Measurements from ENCODE around the gene MT2A.

The MT2A gene

DNA sequence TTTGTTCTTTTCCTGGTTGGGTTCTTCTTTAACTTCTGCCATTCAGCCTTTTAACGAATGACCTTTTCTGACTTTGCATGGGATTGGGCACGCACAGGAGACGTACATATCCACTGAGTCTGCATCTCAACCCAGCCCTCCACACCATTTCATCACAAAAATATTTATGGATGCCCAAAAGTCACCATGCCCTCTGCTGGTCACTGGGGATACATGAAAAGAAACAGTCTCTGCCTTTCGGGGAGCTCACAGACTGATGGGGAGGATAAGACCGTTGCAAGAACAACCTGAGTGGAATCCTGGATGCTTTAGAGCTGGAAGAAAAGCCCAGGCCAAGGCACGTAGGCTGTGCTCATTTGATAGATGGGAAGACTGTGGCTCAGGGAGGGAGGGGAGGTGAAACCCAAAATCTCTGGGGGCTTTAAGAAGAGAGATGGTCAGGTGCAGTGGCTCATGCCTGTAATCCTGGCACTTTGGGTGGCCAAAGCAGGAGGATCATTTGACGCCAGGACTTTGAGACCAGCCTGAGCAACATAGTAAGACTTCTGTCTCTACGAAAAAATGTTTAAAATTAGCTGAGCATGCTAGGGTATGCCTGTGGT is 7.9 kb upstream of the MT2A start:
- DNase-seq (ENCODE audit: low spot score): peak; percentile 46

DNA sequence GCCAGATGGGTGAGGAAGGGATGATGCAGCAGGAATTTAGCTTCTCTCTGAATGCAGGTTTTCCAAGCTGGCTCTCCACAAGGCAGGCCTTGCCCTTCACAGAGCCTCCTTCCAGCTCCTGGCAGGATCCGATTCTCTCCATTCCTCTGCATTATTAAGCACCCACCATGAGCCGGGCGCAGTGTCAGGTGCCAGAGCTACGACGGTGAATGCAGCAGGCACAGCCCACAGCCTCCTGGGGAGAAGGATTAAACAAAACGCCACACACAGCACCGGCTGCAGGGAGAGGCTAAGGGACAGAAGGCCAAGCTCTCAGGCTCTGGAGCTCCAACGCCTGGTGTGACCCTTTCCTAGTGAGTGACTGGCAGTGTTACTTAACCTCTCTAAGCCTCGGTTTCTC is 7.1 kb upstream of the MT2A start:
- no peak for DNase-seq (ENCODE audit: low spot score)

DNA sequence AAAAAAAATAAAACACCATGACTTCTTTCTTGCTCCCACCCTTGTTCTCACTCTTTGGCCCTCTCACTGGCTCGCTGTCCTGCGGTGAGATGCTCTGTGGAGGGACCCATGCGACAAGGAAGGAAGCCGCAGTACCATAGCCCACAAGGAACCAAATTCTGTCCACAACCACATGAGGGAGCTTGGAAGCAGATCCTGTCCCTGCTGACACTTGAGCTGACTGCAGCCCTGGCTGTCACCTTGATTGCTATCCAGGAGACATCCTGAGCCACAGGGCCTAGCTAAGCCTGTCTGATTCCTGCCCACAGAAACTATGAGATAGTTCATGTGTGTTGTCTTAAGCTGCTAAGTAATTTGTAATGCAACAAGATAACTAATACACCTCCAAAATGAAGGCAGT is 4.8 kb upstream of the MT2A start:
- DNase-seq (ENCODE audit: low spot score): peak; percentile 28

DNA sequence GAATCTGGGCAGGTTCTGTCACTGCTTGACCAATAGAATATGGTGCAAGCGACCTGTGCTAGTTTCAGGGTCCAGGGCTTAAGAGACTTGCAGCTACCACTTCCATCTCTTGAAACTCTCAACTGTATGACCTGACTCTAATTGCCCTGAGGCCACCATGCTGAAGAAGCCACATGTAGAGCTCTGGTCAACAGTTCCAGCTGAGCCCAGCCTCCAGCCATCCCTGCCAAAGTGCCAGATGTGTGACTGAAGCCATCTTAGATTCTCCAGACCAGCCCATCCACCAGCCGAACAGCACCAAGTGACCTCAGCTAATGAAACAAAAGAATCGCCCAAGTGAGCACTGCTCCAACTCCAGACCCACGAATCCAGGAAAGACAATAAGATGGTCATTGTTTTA is 3.4 kb upstream of the MT2A start:
- DNase-seq (ENCODE audit: low spot score): no peak

DNA sequence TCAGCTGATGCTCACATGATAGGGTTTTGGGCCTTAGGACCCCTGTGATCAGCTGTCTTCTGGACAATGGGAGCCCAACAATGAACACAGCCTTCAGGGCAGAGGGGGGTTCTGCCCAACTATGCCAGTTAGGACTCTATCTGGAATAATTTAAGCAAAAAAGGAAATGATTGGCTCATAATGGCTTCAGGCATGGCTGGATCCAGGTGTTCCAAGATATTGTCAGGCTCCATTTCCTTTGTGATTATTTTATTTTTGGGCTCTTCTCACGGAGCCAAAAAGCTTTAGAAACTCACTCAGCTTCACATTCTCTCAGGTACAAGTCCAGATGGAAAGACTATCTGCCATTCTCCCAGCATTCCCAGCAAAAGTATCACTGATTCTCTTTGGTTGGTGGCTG is 2.9 kb upstream of the MT2A start:
- no peak for DNase-seq (ENCODE audit: low spot score)

DNA sequence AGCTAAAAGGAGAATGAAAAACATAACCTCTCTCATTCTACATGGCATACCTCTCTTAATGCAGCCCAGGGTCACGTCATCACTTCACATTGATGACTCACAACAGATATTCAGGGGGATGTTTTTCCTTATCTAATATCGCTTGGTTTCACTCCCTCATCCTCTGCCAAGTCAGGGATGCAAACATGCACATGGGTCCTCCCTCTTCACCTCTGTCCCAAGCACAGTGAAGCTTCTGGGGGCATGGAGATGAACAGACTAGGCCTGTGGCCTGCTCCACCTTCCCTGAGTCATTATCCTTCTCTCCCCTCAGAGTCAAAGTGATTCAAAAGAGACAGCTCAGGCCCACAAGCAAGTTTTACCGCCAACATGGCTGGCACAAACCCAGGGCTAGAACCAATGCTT is 2.3 kb upstream of the MT2A start:
- peak; percentile 25 for DNase-seq (ENCODE audit: low spot score)

DNA sequence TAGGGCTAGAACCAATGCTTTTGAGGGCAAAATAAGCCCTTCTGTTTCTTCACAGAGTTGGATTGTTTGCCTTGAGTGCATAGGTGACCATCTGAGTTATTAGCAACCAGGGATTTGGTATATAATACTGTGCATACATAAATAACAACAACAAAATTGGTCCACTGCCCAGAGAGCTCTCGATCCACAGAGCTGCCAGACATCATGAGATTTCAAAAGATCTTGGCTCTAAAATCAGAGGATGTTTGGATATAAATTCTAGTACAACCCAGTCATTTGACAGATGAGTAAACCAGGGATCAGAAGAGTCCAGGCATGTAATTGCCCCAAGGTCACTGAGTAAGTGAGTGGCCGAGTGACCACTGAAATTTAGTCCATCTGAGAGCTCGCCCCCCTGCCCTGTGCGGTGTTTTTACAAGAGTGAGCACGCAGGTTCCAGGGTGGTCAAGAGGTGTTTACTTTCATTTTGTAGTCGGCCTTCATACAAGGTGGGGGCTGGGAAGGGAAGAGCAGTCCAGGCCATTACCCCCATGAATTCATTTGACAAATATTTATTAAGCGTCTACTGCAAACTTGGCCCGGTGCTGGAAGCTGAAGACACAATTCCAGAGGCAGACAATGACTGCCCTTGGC is 1.8 kb upstream of the MT2A start:
- peak; percentile 14 for DNase-seq (ENCODE audit: low spot score)

DNA sequence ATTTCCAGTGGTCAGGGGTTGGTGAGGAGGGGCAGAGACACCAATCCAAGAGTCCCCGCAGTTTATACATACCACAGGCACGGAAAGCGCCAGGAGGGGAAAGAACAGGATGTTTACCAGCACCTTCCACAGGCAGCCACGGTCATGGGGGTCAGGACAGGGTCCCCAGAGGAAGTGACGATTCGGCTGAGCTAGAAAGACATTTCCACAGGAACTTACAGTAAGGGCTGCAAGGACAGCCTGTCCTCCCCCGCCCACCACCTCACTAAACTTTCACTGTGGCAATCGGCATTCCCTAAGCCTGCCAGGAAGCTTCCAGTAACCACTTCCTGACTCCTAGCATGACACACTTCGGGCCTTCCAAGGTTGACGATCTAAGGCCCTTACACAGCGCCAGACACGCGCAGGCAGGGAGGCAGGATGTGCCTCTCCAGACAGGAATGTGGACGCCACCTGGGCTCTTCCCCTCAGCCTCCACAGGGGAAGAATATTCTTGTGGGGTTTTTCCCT is 1.2 kb upstream of the MT2A start:
- DNase-seq (ENCODE audit: low spot score): no peak

DNA sequence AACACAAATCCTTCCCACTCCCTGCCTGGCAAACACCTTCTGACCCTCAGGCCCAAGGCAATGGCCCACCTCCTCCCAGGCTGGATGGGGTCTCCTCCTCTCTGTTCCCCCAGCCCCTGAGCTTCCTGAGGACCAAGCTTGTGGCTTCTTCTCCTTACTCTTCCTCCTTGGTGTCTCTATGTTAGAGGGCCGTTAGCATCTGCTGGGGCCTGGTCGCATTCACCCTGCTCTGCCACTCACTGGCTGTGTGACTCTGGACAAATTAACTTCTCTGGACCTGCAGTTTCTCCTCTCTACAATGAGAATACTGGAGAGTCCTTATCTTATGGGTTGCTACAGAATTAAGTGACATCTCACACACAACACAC is 725 bp upstream of the MT2A start:
- no peak for DNase-seq (ENCODE audit: low spot score)

DNA sequence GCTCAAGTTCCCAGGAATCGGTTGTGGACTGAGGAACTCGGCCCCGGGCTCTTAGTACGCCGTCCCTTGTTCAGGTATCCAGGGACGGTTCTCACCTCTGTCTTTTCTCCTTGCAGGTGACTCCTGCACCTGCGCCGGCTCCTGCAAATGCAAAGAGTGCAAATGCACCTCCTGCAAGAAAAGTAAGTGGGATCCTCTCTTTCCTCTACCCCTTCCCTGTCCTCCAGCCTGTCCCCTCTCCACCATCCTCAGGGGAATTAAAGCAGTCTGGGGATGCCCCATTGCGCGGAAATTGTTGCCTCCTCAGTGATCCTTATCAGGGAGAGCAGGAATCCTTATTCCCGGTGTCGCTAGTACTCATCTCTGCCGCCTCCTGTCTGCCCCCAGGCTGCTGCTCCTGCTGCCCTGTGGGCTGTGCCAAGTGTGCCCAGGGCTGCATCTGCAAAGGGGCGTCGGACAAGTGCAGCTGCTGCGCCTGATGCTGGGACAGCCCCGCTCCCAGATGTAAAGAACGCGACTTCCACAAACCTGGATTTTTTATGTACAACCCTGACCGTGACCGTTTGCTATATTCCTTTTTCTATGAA is 585 bp downstream of the MT2A start:
- DNase-seq (ENCODE audit: low spot score): no peak

DNA sequence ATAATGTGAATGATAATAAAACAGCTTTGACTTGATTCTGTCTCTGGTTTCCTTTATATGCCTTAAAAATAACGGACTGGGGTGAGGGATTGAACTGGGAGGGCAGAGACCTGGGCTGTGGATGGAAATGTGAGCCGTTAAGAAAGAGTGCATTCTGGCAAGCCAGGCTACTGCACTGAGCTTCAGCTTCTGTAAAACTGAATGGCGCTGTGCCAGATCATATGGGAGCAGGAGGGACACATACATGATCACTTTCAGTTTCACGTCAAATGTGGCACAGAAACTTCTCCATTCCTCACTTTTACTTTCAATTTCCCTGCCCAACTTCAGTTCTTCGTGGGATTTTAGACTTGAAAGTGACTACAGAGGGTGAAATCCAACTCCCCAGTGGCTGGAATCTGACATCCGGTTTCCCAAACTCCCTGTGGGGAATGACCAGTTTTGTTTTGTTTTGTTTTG is 1.1 kb downstream of the MT2A start:
- DNase-seq (ENCODE audit: low spot score): peak; percentile 92

DNA sequence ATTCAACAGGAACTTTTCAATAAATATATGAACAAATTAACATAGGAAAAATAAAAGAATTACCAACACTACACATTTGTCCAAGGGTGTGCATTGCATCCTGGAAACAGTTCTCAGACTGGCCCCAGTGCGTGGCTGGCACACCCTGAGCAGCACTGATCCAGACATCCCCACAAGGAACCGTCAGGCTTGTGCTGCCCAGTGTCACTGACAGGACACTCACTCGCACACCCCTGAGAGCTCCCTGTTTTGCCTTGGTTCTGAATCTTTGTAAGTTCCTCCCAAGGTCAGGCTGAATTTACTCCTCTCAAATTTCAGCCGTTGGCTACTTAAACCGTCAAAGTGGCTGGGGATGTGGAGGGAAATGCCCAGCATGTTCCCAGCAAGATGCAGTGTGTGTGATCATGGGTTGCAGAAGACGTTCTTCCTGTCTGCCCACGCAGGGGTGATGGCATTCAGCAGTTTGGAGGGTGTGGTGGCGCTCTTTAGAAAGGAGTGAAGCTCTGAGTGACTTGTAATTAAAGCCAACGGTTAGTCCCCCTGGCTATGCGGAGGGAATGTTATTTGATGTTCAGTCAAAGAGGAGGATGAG is 1.7 kb downstream of the MT2A start:
- DNase-seq (ENCODE audit: low spot score): peak; percentile 27

DNA sequence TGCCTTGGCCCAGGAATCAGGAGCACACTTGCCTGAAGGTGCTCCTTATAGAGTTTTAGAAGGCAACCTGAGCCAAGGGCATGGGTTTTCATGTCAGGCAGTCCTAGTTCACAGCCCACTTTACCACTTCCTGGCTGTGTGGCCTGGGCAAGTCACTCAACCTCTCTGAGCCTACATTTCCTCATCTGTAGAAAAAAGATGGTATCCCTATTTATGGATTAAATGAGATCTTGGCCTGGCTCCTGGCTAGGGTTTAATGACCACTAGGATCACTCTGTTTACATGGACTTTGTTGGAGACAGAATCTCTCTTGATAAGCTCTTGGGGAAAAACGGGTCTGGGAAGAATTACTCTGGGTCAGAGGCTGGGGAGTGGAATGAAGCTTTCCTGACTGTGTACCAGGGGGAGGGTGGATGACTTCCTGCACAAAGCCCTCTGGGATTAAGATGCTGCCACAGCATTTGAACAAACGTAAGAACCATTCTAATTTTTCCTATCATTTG is 2.3 kb downstream of the MT2A start:
- no peak for DNase-seq (ENCODE audit: low spot score)

DNA sequence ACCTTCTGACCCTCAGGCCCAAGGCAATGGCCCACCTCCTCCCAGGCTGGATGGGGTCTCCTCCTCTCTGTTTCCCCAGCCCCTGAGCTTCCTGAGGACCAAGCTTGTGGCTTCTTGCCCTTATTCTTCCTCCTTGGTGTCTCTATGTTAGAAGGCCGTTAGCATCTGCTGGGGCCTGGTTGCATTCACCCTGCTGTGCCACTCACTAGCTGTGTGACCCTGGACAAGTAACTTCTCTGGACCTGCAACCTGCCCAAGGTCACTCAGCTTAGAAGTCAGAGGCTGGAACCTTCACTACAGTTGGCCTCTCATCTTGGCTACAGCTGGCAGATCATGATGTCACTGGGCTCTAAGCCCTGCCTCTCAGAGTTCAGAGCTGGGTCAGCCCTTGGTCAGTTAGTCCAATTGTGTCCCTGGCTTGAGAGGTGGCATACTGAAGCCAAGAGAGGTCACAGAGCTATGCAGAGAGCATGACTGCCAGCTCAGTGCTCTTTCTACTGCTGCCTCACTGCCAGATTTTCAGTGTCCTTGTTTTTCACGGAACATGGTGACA is 3.0 kb downstream of the MT2A start:
- no peak for DNase-seq (ENCODE audit: low spot score)

DNA sequence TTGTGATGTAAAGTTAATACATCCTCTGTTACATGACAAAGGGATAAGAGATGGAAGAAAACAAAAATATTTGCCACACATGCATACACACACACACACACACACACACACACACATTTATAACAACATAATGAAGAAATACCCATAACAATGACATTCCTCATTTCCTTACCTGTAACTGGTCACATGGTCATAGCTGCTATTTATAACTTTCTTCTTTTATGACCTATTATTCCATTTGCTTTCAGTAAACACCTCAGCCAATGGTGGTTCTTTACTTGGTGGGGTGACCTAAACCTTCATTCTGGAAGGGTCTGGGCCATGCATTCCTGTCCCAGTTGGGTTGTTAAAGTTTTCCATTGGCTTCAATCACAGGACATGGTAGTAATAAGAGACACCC is 5.3 kb downstream of the MT2A start:
- DNase-seq (ENCODE audit: low spot score): no peak

DNA sequence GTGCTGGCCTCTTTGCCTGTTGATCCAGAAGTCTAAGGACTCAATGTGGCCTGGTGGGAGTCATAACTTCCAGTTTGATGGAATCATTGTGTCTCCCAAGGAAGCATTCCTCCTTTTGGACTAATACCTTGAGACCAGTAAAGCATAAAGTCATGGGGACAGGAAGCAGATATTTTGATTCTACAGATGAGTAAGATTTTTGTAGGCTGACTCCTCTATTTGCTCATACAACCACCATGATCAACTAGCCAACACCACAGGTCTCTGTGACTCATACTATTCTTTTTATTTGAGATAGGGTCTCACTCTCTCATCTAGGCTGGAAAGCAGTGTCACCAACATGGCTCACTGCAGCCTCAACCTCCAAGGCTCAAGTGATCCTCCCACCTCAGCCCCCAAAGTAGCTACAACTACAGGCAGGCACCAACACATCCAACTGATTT is 6.2 kb downstream of the MT2A start:
- no peak for DNase-seq (ENCODE audit: low spot score)

DNA sequence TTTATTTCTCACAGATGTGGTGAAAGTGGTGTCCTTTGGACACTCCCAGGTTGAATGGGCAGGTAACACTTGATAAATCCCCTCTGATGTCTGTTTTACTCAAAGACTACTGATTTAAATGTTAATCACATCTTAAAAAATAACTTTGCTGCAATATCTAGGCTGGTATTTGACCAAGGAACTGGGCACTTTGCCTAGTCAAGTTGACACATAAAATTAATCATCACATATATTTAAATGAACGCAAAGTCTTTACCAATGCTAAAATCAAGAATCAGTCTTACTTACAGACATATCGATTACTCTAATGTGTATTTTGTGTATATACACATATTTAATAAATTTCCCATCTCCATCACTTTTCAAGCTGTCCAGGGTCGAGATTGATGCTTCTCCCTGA is 7.0 kb downstream of the MT2A start:
- DNase-seq (ENCODE audit: low spot score): no peak

DNA sequence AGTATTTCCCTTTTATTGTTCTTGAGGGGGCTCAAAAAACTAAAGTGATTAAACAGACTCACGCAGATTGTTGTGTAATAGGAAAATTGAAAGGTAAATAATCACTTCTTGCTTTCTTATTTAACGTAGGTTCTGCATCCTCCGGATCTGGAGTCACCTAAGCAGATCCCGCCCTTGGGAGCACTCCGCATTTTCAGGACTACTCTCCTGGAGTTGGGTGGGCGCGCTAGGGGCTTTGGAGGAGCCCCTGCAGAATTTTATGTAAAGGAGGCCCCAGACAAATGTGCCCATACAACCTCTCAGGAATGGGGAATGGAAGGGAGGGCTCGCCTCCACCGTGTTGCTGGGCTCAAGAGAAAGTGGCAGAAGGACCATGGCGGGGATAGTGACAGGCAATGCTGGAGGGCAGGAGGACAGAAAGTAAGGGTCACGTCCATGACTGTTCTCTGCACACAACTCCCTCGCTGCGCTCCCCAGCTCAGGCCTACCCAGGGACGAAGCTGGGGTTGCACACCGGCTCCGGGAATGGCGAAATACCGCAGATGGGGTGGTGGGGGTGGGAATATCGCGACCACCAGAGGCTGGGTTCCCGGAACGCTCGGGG is 8.3 kb downstream of the MT2A start:
- DNase-seq (ENCODE audit: low spot score): no peak

DNA sequence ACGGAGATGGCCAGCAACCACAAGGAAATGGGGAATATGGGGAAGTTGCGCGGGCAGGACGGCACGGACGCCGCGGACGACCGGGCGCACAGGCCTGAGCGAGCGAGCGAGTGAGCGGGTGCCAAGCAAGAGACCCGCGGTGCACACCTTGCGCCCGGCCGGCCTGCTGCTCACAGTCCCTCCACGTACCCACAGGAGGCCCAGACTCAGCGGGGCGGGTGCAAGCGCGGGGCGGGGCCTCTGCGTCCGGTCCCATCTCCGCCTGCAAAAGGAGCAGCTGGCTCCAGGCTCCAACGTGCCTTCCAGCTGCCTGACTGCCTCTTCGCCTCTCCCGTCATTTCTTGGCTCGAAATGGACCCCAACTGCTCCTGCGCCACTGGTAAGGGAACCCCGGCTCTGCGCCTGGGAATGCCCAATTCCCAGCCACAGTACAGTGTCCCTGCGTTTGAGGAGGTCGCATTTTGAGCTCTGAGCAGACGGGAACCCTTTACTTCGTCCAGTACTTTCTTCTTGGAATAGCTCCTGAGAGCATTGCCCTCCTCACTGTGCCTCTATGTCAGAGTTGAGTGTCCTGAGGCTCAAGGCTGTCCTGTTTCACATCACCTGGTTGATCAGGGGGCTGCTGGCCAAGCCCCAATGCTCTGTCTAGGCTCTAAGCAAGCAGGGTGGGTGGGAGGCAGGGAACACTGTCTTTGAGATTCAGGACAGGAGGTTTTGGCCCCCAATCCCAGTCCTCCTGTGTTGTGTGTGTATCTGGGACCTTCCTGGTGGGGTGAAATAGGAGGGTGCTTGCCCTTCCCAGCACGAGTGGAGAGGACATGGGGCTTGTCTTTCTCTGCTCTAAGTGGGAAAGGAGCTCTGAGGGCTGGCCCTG is 9.1 kb downstream of the MT2A start:
- no peak for DNase-seq (ENCODE audit: low spot score)

DNA sequence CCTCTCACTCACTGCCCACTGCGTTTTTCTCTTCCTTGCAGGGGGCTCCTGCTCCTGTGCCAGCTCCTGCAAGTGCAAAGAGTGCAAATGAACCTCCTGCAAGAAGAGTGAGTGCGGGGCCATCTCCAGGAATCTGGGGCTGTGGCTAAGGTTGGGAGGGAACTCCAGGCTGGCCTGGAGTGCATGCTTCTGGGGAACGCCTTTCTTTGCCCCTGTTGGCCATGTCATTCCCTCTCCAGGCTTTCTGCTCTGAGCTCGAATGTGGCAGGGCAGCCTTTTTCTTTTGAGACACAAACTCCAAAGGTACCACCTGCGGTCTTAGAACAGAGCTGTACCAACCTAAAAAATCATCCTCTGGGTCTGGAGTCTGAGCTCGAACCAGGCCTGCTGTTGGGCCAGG is 9.8 kb downstream of the MT2A start:
- no peak for DNase-seq (ENCODE audit: low spot score)

DNA sequence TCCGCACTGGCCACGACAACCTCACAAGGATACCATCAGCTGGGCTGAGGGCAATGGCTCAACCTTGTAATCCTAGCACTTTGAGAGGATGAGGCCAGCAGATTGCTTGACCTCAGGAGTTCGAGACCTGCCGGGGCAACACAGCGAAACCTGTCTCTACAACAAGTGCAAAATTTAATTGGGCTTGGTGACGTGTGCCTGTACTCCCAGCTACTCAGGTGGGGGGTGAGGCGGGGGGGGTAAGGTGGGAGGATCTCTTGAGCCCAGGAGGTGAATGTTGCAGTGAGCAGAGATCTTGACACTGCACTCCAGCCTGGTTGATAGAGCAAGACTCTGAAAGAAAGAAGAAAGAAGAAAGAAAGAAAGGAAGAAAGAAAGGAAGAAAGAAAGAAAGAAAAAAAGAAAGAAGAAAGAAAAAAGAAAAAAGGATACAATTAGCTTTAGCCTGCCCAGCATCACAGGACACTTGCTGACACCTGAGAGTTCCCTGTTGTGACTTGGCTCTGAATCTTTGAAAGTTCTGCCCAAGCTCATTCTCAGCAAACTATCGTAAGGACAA is 12.0 kb downstream of the MT2A start:
- DNase-seq (ENCODE audit: low spot score): no peak

All from hematopoietic multipotent progenitor cell treated with erythropoietin and hydrocortisone succinate and interleukin-3 and kit ligand, for 15 days (in vitro differentiated cells).